Suprapubic skin (tissue), 3 donors: ENCODE data around the gene FIBIN.

Experiments used
- CTCF ChIP-seq, 2 donors: fragments of 200-600 bp in 1 of 2; fragments of 450-650 bp in 1 of 2; sonication (generic) in 1 of 2; IDR thresholded peaks; one replicate each; pipeline ENCODE4 v1.5.1; 2016 to 2019; ENCODE audit warnings: antibody characterized with exemption in 2 of 2, mild to moderate bottlenecking in 1 of 2, moderate library complexity in 1 of 2
- EP300 ChIP-seq: sonication (generic); formaldehyde crosslinking; IDR thresholded peaks from one replicate; pipeline ENCODE4 v1.6.1; 2017; ENCODE audit warnings: antibody characterized with exemption

DNA sequence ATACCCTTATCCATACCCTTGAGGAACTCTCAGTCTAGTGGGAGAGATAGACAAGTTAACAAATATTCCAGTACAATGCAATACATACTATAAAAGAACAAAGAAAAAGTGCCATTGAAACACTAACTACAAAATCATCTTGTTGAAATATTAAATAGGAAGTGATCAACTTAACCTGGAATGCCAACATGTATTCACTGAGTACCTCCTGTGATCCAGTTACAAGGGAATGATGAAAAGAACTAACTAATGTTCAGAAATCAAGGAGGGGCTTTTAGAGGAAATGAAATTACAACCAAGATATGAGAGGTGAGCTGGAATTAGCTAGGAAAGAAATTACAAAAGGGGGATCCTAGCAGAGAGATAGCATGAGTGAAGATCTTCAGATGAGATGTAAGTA, 6.2 kb upstream of the FIBIN start:
- TF ChIP-seq CTCF (IDR thresholded peaks at IDR 0.05), result no peak
- no peak for TF ChIP-seq EP300
